Measurements from ENCODE around the gene FAM89A.
A peak's percentile ranks its signal among the peaks of the same experiment; 100 is the strongest.
"Not testable (repeated sequence)": the region's sequence is repeated elsewhere in the genome, so short reads cannot be mapped to it uniquely, and the experiment has no call there.

Gene FAM89A

DNA sequence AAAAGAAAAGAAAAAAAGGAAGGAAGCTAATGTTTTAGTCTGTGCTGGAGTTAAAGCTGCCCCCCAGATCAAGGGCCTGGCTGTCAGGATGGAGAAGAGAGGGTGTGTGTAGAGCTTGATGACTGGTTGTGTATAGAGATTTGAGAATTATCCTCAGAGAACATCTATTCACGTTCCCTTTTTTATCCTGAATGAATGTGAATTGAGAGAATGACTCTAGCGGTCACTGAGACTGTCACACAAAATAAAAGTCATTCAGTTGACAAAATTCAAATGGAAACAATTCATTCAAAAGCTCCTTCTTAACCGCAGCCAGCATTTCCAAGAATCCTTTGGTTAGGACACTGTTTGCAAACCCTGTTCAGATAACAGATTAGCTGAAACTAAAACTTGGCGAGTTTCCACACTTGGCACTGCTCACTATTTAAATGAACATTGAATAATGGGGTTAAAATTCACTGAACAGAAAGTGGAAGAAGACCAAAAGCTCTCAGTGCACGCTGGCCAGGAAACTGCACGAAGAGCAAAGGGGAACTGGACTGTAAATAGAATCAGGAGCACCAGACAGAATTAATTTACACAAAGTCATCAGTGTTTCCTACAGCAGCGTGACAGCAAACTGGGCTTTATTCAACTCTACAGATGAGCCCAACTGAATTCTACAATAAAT lies 13.6 kb upstream of the FAM89A start:
- no peak for DNase-seq (ENCODE audit: insufficient read length)
- FAIRE-seq = peak; percentile 78
- TF ChIP-seq TAF1 (IDR thresholded peaks at IDR 0.05; ENCODE audit: borderline replicate concordance, low read depth, low read length) = no peak
- TF ChIP-seq POLR2AphosphoS5 (IDR thresholded peaks at IDR 0.05; ENCODE audit: low read depth, low read length) = no peak
- TF ChIP-seq POLR2A (IDR thresholded peaks at IDR 0.05; ENCODE audit: low read depth, low read length) = no peak

DNA sequence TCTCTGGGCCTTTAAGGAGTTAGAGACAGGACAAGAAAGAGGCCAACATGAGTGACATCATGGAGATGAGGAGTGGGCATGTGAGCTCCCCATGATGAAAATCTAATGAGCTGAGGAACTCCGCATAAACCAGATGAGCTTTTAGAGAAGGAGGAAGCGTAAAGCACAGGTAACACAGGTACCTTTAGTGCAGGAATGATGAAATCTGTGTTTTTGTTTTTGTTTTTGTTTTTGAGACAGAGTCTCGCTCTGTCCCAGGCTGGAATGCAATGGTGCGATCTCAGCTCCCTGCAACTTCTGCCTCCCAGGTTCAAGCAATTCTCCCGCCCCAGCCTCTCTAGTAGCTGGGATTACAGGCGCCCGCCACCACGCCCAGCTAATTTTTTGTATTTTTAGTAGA lies 12.7 kb upstream of the FAM89A start:
- DNase-seq (ENCODE audit: insufficient read length) (no peak), FAIRE-seq (no peak)
- TF ChIP-seq TAF1 (IDR thresholded peaks at IDR 0.05; ENCODE audit: borderline replicate concordance, low read depth, low read length) (no peak), POLR2AphosphoS5 (IDR thresholded peaks at IDR 0.05; ENCODE audit: low read depth, low read length) (no peak), POLR2A (IDR thresholded peaks at IDR 0.05; ENCODE audit: low read depth, low read length) (no peak)

GRCh38 chr1:231050932-231051331 lies 10.9 kb upstream of the FAM89A start:
- DNase-seq (ENCODE audit: insufficient read length); FAIRE-seq: not testable (repeated sequence)

GRCh38 chr1:231050395-231050794 lies 10.3 kb upstream of the FAM89A start:
- no peak for TF ChIP-seq TAF1 (IDR thresholded peaks at IDR 0.05; ENCODE audit: borderline replicate concordance, low read depth, low read length)
- no peak for TF ChIP-seq POLR2AphosphoS5 (IDR thresholded peaks at IDR 0.05; ENCODE audit: low read depth, low read length)
- TF ChIP-seq POLR2A (IDR thresholded peaks at IDR 0.05; ENCODE audit: low read depth, low read length) = no peak
- DNase-seq (ENCODE audit: insufficient read length) (no peak), FAIRE-seq (no peak)

DNA sequence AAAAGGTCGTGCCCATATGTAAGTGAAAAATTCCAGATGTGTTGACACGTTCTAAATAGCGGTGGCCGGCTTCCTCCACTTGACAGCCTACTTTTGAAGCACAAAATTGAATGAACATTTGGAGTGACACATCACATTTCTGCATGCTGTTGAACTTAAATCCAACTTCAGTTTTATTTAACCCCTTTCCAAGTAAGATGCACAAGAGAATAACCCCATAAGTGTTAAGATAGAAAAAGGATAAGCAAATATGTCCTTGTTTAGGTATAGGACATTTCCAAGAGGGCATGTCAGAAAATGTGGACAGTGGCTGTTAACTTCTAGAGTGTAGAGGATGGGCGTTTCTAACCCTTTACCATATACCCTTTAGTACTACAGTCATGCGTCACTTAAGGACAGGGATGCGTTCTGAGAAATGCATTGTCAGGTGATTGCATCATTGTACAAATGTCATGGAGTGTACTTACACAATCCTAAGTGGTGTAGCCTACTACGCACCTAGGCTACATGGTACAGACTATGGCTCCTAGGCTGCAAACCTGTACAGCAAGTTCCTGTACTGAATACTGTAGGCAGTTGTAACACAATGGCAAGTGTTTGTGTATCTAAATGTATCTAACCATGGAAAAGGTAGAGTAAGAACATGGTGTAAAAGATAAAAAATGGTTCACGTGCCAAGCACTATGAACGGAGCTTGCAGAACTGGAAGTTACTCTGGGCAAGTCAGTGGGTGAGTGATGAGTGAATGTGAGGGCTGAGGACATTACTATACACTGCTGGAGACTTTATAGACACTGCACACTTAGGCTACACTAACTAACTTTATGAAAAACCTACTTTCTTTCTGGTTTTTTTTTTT lies 9.3 kb upstream of the FAM89A start:
- FAIRE-seq = no peak
- no peak for TF ChIP-seq TAF1 (IDR thresholded peaks at IDR 0.05; ENCODE audit: borderline replicate concordance, low read depth, low read length)
- no peak for TF ChIP-seq POLR2A (IDR thresholded peaks at IDR 0.05; ENCODE audit: low read depth, low read length)
- TF ChIP-seq POLR2AphosphoS5 (IDR thresholded peaks at IDR 0.05; ENCODE audit: low read depth, low read length) = no peak

DNA sequence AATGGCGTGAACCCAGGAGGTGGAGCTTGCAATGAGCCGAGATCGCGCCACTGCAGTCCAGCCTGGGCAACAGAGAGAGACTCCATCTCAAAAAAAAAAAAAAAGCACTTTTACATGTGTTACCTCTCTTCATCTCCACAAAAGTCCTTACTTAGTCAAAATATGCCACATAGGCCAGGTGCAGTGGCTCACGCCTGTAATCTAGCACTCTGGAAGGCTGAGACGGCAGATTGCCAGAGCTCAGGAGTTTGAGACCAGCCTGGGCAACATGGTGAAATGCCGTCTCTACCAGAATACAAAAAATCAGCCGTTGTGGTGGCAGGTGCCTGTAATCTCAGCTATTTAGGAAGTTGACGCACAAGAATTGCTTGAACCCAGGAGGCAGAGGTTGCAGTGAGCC lies 8.4 kb upstream of the FAM89A start:
- not testable (repeated sequence) for DNase-seq (ENCODE audit: insufficient read length); FAIRE-seq

More for the DNA sequence above, 9.3 kb upstream of the FAM89A start:
- DNase-seq (ENCODE audit: insufficient read length) = no peak

GRCh38 chr1:231047529-231047928 lies 7.5 kb upstream of the FAM89A start:
- not testable (repeated sequence) for DNase-seq (ENCODE audit: insufficient read length); FAIRE-seq

- TF ChIP-seq TAF1 (IDR thresholded peaks at IDR 0.05; ENCODE audit: borderline replicate concordance, low read depth, low read length) = no peak
- no peak for TF ChIP-seq POLR2A (IDR thresholded peaks at IDR 0.05; ENCODE audit: low read depth, low read length)
- TF ChIP-seq POLR2AphosphoS5 (IDR thresholded peaks at IDR 0.05; ENCODE audit: low read depth, low read length) = no peak
Measured at GRCh38 chr1:231046730-231047395, 6.8 kb upstream of the FAM89A start.

GRCh38 chr1:231045921-231046729 lies 6.1 kb upstream of the FAM89A start:
- not testable (repeated sequence) for FAIRE-seq; DNase-seq (ENCODE audit: insufficient read length)

More at GRCh38 chr1:231046730-231047395, 6.8 kb upstream of the FAM89A start:
- DNase-seq (ENCODE audit: insufficient read length) (no peak), FAIRE-seq (no peak)

DNA sequence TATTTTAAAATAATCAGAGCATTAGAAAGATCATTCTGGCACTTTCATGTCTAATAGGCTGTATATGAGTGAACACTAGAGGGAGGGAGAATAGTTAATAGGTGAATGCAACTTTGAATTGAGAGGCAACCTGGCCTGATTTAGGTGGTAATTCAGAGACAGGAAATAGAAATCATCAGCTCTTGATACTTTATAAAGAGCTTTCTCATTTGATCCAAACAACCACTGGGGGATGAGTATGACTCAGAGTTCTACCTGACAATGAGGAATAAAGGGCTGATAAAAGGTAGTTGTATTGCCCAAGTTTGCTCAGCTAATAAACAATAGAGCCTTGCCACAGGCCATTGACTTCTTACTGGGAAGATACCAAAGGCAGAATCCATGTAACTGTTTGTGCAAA lies 5.2 kb upstream of the FAM89A start:
- no peak for FAIRE-seq
- DNase-seq (ENCODE audit: insufficient read length) = no peak
- TF ChIP-seq TAF1 (IDR thresholded peaks at IDR 0.05; ENCODE audit: borderline replicate concordance, low read depth, low read length) = no peak
- TF ChIP-seq POLR2AphosphoS5 (IDR thresholded peaks at IDR 0.05; ENCODE audit: low read depth, low read length) = no peak
- TF ChIP-seq POLR2A (IDR thresholded peaks at IDR 0.05; ENCODE audit: low read depth, low read length) = no peak

GRCh38 chr1:231044588-231044987 lies 4.5 kb upstream of the FAM89A start:
- FAIRE-seq (no peak), DNase-seq (ENCODE audit: insufficient read length) (no peak)
- TF ChIP-seq TAF1 (IDR thresholded peaks at IDR 0.05; ENCODE audit: borderline replicate concordance, low read depth, low read length) = no peak
- TF ChIP-seq POLR2AphosphoS5 (IDR thresholded peaks at IDR 0.05; ENCODE audit: low read depth, low read length) = no peak
- no peak for TF ChIP-seq POLR2A (IDR thresholded peaks at IDR 0.05; ENCODE audit: low read depth, low read length)

All from GM12892 (cell line).